Stimulated activated CD8-positive, alpha-beta memory T cell treated with anti-CD3 and anti-CD28 coated beads, Interleukin-4, amount 100 ng/mL, for 4 hours (primary cell): ENCODE measurements around the gene SMG6.
"Not testable (repeated sequence)": the region's sequence is repeated elsewhere in the genome, so short reads cannot be mapped to it uniquely, and the experiment has no call there.

ENCODE experiments used
- DNase-seq, 2 donors: peaks; one replicate each; pipeline ENCODE4 v3.0.0-alpha.2; 2020; ENCODE audit warnings: low read depth in 2 of 2, low spot score in 1 of 2

The SMG6 gene

GRCh38 chr17:2181206-2181896, 122.2 kb downstream of the SMG6 start:
- DNase-seq, result no peak

GRCh38 chr17:2180768-2181167, 122.8 kb downstream of the SMG6 start:
- DNase-seq, result no peak

GRCh38 chr17:2179615-2180295, 123.8 kb downstream of the SMG6 start:
- DNase-seq, result no peak

GRCh38 chr17:2178798-2179501, 124.6 kb downstream of the SMG6 start:
- no peak for DNase-seq

GRCh38 chr17:2177235-2177811, 126.3 kb downstream of the SMG6 start:
- no peak for DNase-seq

GRCh38 chr17:2176499-2177169, 127.0 kb downstream of the SMG6 start:
- DNase-seq, result no peak

GRCh38 chr17:2175294-2175628, 128.3 kb downstream of the SMG6 start:
- DNase-seq, result no peak

- DNase-seq, result no peak
Observed at GRCh38 chr17:2174468-2175293, 128.9 kb downstream of the SMG6 start.

- no peak for DNase-seq
Observed at GRCh38 chr17:2174014-2174413, 129.6 kb downstream of the SMG6 start.

- no peak for DNase-seq
Observed at GRCh38 chr17:2172999-2173398, 130.6 kb downstream of the SMG6 start.

- no peak for DNase-seq
Observed at GRCh38 chr17:2172077-2172851, 131.3 kb downstream of the SMG6 start.

- no peak for DNase-seq
Observed at GRCh38 chr17:2171702-2172076, 131.9 kb downstream of the SMG6 start.

GRCh38 chr17:2170023-2170422, 133.6 kb downstream of the SMG6 start:
- no peak for DNase-seq

GRCh38 chr17:2165723-2166122, 137.9 kb downstream of the SMG6 start:
- DNase-seq, result not testable (repeated sequence)

GRCh38 chr17:2158396-2158780, 145.2 kb downstream of the SMG6 start:
- no peak for DNase-seq

GRCh38 chr17:2157675-2158395, 145.8 kb downstream of the SMG6 start:
- no peak for DNase-seq

- no peak for DNase-seq
Observed at GRCh38 chr17:2157081-2157480, 146.5 kb downstream of the SMG6 start.

- no peak for DNase-seq
Observed at GRCh38 chr17:2156666-2157065, 146.9 kb downstream of the SMG6 start.

GRCh38 chr17:2155573-2155972, 148.0 kb downstream of the SMG6 start:
- no peak for DNase-seq
